Measurements from ENCODE around the gene MAST2. TPM values are rescaled to one million over a fixed set of nuclear protein-coding genes. Genes with fewer than 3 reads are reported as not detected.

The MAST2 gene
- total and polyA plus RNA-seq, 5 experiments from 2014 or later: 0.48 to 8.9 (median 1.7) TPM

- no peaks in the 10 kb centered on the region for H3K9me3 Mint-ChIP-seq
- DNase-seq (no peak), ATAC-seq (no peak)
- H3K27me3 Mint-ChIP-seq: no peaks in the 10 kb centered on the region
- no peaks in the 10 kb centered on the region for H3K4me1 Mint-ChIP-seq
- POLR2A ChIA-PET: no interaction called here
- H3K36me3 Mint-ChIP-seq: peaks cover 0 to 3% (median 0%) of the 10 kb centered on the region in 3 donors
- H3K27ac Mint-ChIP-seq: no peak overlapping the region
- no peak overlapping the region for H3K4me3 Mint-ChIP-seq
Observed at GRCh38 chr1:45891087-45891486, 87.7 kb downstream of the MAST2 start.

GRCh38 chr1:45892068-45892785 is 88.8 kb downstream of the MAST2 start:
- H3K4me1 Mint-ChIP-seq: no peaks in the 10 kb centered on the region
- H3K9me3 Mint-ChIP-seq: no peaks in the 10 kb centered on the region
- no peak for ATAC-seq
- H3K27me3 Mint-ChIP-seq: no peaks in the 10 kb centered on the region
- POLR2A ChIA-PET: no interaction called here
- H3K4me3 Mint-ChIP-seq: no peak overlapping the region
- H3K36me3 Mint-ChIP-seq: peaks cover 0 to 3% (median 0%) of the 10 kb centered on the region in 3 donors
- DNase-seq: no peak
- no peak overlapping the region for H3K27ac Mint-ChIP-seq

- Mint-ChIP-seq H3K9me3 (no peaks in the 10 kb centered on the region), H3K27me3 (no peaks in the 10 kb centered on the region), H3K36me3 (peaks cover 0 to 3% (median 0%) of the 10 kb centered on the region in 3 donors), H3K27ac (no peak overlapping the region), H3K4me1 (no peaks in the 10 kb centered on the region), H3K4me3 (no peak overlapping the region)
- POLR2A ChIA-PET: no interaction called here
- ATAC-seq (no peak), DNase-seq (no peak)
Observed at GRCh38 chr1:45894331-45894730, 90.9 kb downstream of the MAST2 start.

- POLR2A ChIA-PET: interaction anchor here (0.7 kb wide), 1 partner anchor 692 kb away, joined by 3 read pairs; no protein-coding TSS in a partner anchor
- Mint-ChIP-seq H3K36me3 (peaks cover 0 to 3% (median 2%) of the 10 kb centered on the region in 3 donors), H3K27ac (no peak overlapping the region), H3K4me1 (no peaks in the 10 kb centered on the region), H3K4me3 (no peak overlapping the region), H3K27me3 (no peaks in the 10 kb centered on the region), H3K9me3 (no peaks in the 10 kb centered on the region)
- no peak for ATAC-seq
- no peak for DNase-seq
Observed at GRCh38 chr1:45894921-45895320, 91.5 kb downstream of the MAST2 start.

- no peak for ATAC-seq
- POLR2A ChIA-PET: interaction anchor here (0.7 kb wide), 1 partner anchor 692 kb away, joined by 3 read pairs; no protein-coding TSS in a partner anchor
- no peaks in the 10 kb centered on the region for H3K27me3 Mint-ChIP-seq
- no peak overlapping the region for H3K4me3 Mint-ChIP-seq
- H3K9me3 Mint-ChIP-seq: no peaks in the 10 kb centered on the region
- H3K36me3 Mint-ChIP-seq: peaks cover 0 to 3% (median 0%) of the 10 kb centered on the region in 3 donors
- no peak for DNase-seq
- no peaks in the 10 kb centered on the region for H3K4me1 Mint-ChIP-seq
- no peak overlapping the region for H3K27ac Mint-ChIP-seq
Observed at GRCh38 chr1:45895406-45895805, 92.0 kb downstream of the MAST2 start.

- peaks cover 0 to 1% (median 0%) of the 10 kb centered on the region in 5 donors for H3K27me3 Mint-ChIP-seq
- H3K4me3 Mint-ChIP-seq: no peak overlapping the region
- no peak for DNase-seq
- H3K4me1 Mint-ChIP-seq: peaks cover 0 to 1% (median 0%) of the 10 kb centered on the region in 4 donors
- POLR2A ChIA-PET: no interaction called here
- H3K9me3 Mint-ChIP-seq: peaks cover 0 to 2% (median 0%) of the 10 kb centered on the region in 9 donors
- ATAC-seq: no peak
- no peak overlapping the region for H3K27ac Mint-ChIP-seq
- H3K36me3 Mint-ChIP-seq: no peaks in the 10 kb centered on the region
Observed at GRCh38 chr1:45906883-45907282, 103.5 kb downstream of the MAST2 start.

- POLR2A ChIA-PET: no interaction called here
- no peak overlapping the region for H3K4me3 Mint-ChIP-seq
- no peaks in the 10 kb centered on the region for H3K36me3 Mint-ChIP-seq
- DNase-seq (no peak), ATAC-seq (no peak)
- peaks cover 0 to 3% (median 0%) of the 10 kb centered on the region in 5 donors for H3K27me3 Mint-ChIP-seq
- H3K27ac Mint-ChIP-seq: no peak overlapping the region
- H3K9me3 Mint-ChIP-seq: no peaks in the 10 kb centered on the region
- peaks cover 0 to 2% (median 1%) of the 10 kb centered on the region in 4 donors for H3K4me1 Mint-ChIP-seq
Observed at GRCh38 chr1:45908611-45909140, 105.3 kb downstream of the MAST2 start.

- POLR2A ChIA-PET: no interaction called here
- H3K27me3 Mint-ChIP-seq: peaks cover 0 to 3% (median 0%) of the 10 kb centered on the region in 5 donors
- no peak overlapping the region for H3K27ac Mint-ChIP-seq
- ATAC-seq (no peak), DNase-seq (no peak)
- no peak overlapping the region for H3K4me3 Mint-ChIP-seq
- H3K36me3 Mint-ChIP-seq: no peaks in the 10 kb centered on the region
- H3K4me1 Mint-ChIP-seq: peaks cover 0 to 2% (median 1%) of the 10 kb centered on the region in 4 donors
- no peaks in the 10 kb centered on the region for H3K9me3 Mint-ChIP-seq
Observed at GRCh38 chr1:45911634-45912033, 108.2 kb downstream of the MAST2 start.

GRCh38 chr1:45913183-45913683 is 109.8 kb downstream of the MAST2 start:
- no peaks in the 10 kb centered on the region for H3K36me3 Mint-ChIP-seq
- H3K27ac Mint-ChIP-seq: no peak overlapping the region
- peaks cover 0 to 2% (median 1%) of the 10 kb centered on the region in 4 donors for H3K4me1 Mint-ChIP-seq
- POLR2A ChIA-PET: no interaction called here
- DNase-seq (no peak), ATAC-seq (no peak)
- H3K9me3 Mint-ChIP-seq: no peaks in the 10 kb centered on the region
- H3K4me3 Mint-ChIP-seq: no peak overlapping the region
- peaks cover 0 to 3% (median 0%) of the 10 kb centered on the region in 5 donors for H3K27me3 Mint-ChIP-seq

GRCh38 chr1:45913731-45914501 is 110.5 kb downstream of the MAST2 start:
- POLR2A ChIA-PET: no interaction called here
- Mint-ChIP-seq H3K4me3 (no peak overlapping the region), H3K36me3 (no peaks in the 10 kb centered on the region), H3K27me3 (peaks cover 0 to 3% (median 0%) of the 10 kb centered on the region in 5 donors), H3K4me1 (peaks cover 0 to 2% (median 1%) of the 10 kb centered on the region in 4 donors), H3K9me3 (no peaks in the 10 kb centered on the region), H3K27ac (no peak overlapping the region)
- ATAC-seq (no peak), DNase-seq (no peak)

GRCh38 chr1:45914836-45915235 is 111.4 kb downstream of the MAST2 start:
- Mint-ChIP-seq H3K27ac (no peak overlapping the region), H3K36me3 (no peaks in the 10 kb centered on the region), H3K4me3 (no peak overlapping the region), H3K9me3 (no peaks in the 10 kb centered on the region), H3K27me3 (peaks cover 0 to 3% (median 0%) of the 10 kb centered on the region in 5 donors), H3K4me1 (peaks cover 0 to 4% (median 1%) of the 10 kb centered on the region in 4 donors)
- DNase-seq (no peak), ATAC-seq (no peak)
- POLR2A ChIA-PET: no interaction called here

- no peak overlapping the region for H3K27ac Mint-ChIP-seq
- H3K36me3 Mint-ChIP-seq: no peaks in the 10 kb centered on the region
- peaks cover 0 to 2% (median 0%) of the 10 kb centered on the region in 5 donors for H3K27me3 Mint-ChIP-seq
- no peaks in the 10 kb centered on the region for H3K9me3 Mint-ChIP-seq
- ATAC-seq (no peak), DNase-seq (no peak)
- H3K4me1 Mint-ChIP-seq: peaks cover 0 to 24% (median 2%) of the 10 kb centered on the region in 4 donors
- POLR2A ChIA-PET: no interaction called here
- H3K4me3 Mint-ChIP-seq: no peak overlapping the region
Observed at GRCh38 chr1:45922374-45922773, 119.0 kb downstream of the MAST2 start.

GRCh38 chr1:45922813-45923212 is 119.4 kb downstream of the MAST2 start:
- no peak for DNase-seq
- peaks cover 0 to 24% (median 2%) of the 10 kb centered on the region in 4 donors for H3K4me1 Mint-ChIP-seq
- H3K27me3 Mint-ChIP-seq: peaks cover 0 to 2% (median 0%) of the 10 kb centered on the region in 5 donors
- ATAC-seq: no peak
- no peaks in the 10 kb centered on the region for H3K36me3 Mint-ChIP-seq
- H3K9me3 Mint-ChIP-seq: no peaks in the 10 kb centered on the region
- no peak overlapping the region for H3K27ac Mint-ChIP-seq
- no peak overlapping the region for H3K4me3 Mint-ChIP-seq
- POLR2A ChIA-PET: no interaction called here

Measured in naive thymus-derived CD8-positive, alpha-beta T cell (primary cell).